ENCODE data around the gene FGF19.

The FGF19 gene

DNA sequence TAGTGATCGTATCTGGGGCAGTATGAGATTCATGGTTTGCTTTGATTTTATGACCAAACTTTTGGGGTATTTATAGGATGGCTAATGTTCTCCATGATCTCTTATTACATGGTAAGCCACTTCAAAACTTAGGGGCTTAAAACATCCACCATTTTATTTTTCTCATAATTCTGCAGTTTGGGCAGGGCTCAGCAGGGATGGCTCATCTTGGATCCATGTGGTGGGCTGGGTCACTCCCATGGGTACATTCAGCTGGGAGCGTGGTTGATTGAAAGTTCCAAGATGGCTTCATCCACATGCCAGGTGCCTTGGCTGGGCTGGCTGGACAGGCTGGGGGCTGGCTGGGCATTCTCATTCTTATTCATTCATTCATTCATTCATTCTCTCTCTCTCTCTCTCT is 30.5 kb upstream of the FGF19 start:
- H3K36me3 ChIP-seq (ENCODE audit: control insufficient read depth, low read depth, low read length) = no peaks in the 10 kb centered on the region
- H3K9me3 ChIP-seq (ENCODE audit: control insufficient read depth, low read depth, low read length) = no peaks in the 10 kb centered on the region
- H3K27ac ChIP-seq (ENCODE audit: low read length) = no peak overlapping the region
- no peaks in the 10 kb centered on the region for H3K27me3 ChIP-seq (ENCODE audit: control insufficient read depth, insufficient read depth, low read length)
- H3K4me1 ChIP-seq (ENCODE audit: control insufficient read depth, low read depth, low read length) = no peaks in the 10 kb centered on the region
- H3K9ac ChIP-seq (ENCODE audit: low read length) = no peak overlapping the region
- H3K4me3 ChIP-seq (ENCODE audit: low read length) = no peak overlapping the region

GRCh38 chr11:69732910-69733309 is 29.1 kb upstream of the FGF19 start:
- Histone ChIP-seq H3K9me3 (ENCODE audit: control insufficient read depth, low read depth, low read length) (no peaks in the 10 kb centered on the region), H3K4me1 (ENCODE audit: control insufficient read depth, low read depth, low read length) (no peaks in the 10 kb centered on the region), H3K4me3 (ENCODE audit: low read length) (no peak overlapping the region), H3K27ac (ENCODE audit: low read length) (no peak overlapping the region), H3K27me3 (ENCODE audit: control insufficient read depth, insufficient read depth, low read length) (no peaks in the 10 kb centered on the region), H3K9ac (ENCODE audit: low read length) (no peak overlapping the region), H3K36me3 (ENCODE audit: control insufficient read depth, low read depth, low read length) (no peaks in the 10 kb centered on the region)

GRCh38 chr11:69731110-69731509 is 27.3 kb upstream of the FGF19 start:
- Histone ChIP-seq H3K4me1 (ENCODE audit: control insufficient read depth, low read depth, low read length) (no peaks in the 10 kb centered on the region), H3K27me3 (ENCODE audit: control insufficient read depth, insufficient read depth, low read length) (no peaks in the 10 kb centered on the region), H3K9me3 (ENCODE audit: control insufficient read depth, low read depth, low read length) (no peaks in the 10 kb centered on the region), H3K4me3 (ENCODE audit: low read length) (no peak overlapping the region), H3K9ac (ENCODE audit: low read length) (no peak overlapping the region), H3K27ac (ENCODE audit: low read length) (no peak overlapping the region), H3K36me3 (ENCODE audit: control insufficient read depth, low read depth, low read length) (no peaks in the 10 kb centered on the region)

DNA sequence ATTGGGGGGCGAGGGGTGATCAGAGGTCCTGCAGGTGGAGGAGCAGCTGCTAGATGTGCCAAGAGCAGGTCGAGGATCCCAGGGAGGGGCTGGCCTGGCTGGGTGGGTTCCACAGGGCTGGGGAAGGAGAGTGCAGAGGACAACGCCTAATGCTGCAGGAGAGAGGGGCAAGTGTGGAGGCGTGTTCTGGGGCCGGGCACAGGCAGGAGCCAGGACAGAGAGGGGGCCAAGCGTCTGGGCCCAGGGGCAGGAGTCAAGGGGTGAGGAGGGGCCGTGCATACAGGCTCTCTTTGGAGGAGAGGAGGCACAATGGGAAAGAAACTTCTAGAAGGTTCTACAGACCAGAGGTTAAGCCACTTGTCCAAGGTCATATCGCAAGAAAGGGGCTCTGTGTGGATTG is 26.7 kb upstream of the FGF19 start:
- Histone ChIP-seq H3K36me3 (ENCODE audit: control insufficient read depth, low read depth, low read length) (no peaks in the 10 kb centered on the region), H3K4me3 (ENCODE audit: low read length) (no peak overlapping the region), H3K27ac (ENCODE audit: low read length) (no peak overlapping the region), H3K27me3 (ENCODE audit: control insufficient read depth, insufficient read depth, low read length) (no peaks in the 10 kb centered on the region), H3K9me3 (ENCODE audit: control insufficient read depth, low read depth, low read length) (no peaks in the 10 kb centered on the region), H3K4me1 (ENCODE audit: control insufficient read depth, low read depth, low read length) (no peaks in the 10 kb centered on the region), H3K9ac (ENCODE audit: low read length) (no peak overlapping the region)

GRCh38 chr11:69729252-69729651 is 25.4 kb upstream of the FGF19 start:
- no peak overlapping the region for H3K4me3 ChIP-seq (ENCODE audit: low read length)
- H3K9ac ChIP-seq (ENCODE audit: low read length) = no peak overlapping the region
- H3K27ac ChIP-seq (ENCODE audit: low read length) = no peak overlapping the region
- H3K36me3 ChIP-seq (ENCODE audit: control insufficient read depth, low read depth, low read length) = no peaks in the 10 kb centered on the region
- no peaks in the 10 kb centered on the region for H3K4me1 ChIP-seq (ENCODE audit: control insufficient read depth, low read depth, low read length)
- H3K27me3 ChIP-seq (ENCODE audit: control insufficient read depth, insufficient read depth, low read length) = no peaks in the 10 kb centered on the region
- H3K9me3 ChIP-seq (ENCODE audit: control insufficient read depth, low read depth, low read length) = no peaks in the 10 kb centered on the region

DNA sequence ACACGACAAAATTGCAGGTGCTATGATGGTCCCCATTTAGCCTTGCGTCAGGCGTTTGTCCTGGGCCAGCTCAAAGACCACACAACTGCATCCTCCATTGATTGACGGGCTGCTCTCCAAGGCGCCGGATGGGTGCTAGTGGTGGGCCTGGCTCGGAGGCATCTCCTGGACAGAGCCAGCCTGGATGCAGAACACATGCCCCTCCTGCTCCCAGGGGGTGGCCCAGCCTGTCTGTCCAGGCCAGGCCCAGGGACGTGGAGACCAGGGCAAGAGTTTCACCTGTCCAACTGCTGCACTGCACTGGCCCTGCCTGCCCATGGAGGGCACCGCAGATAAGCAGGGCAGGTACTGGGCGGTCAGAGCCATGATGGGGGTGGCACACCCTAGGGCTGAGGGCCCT is 23.4 kb upstream of the FGF19 start:
- H3K9me3 ChIP-seq (ENCODE audit: control insufficient read depth, low read depth, low read length) = no peaks in the 10 kb centered on the region
- H3K36me3 ChIP-seq (ENCODE audit: control insufficient read depth, low read depth, low read length) = no peaks in the 10 kb centered on the region
- no peak overlapping the region for H3K27ac ChIP-seq (ENCODE audit: low read length)
- no peak overlapping the region for H3K4me3 ChIP-seq (ENCODE audit: low read length)
- H3K4me1 ChIP-seq (ENCODE audit: control insufficient read depth, low read depth, low read length) = no peaks in the 10 kb centered on the region
- H3K9ac ChIP-seq (ENCODE audit: low read length) = no peak overlapping the region
- H3K27me3 ChIP-seq (ENCODE audit: control insufficient read depth, insufficient read depth, low read length) = no peaks in the 10 kb centered on the region

GRCh38 chr11:69726481-69726880 is 22.7 kb upstream of the FGF19 start:
- Histone ChIP-seq H3K4me1 (ENCODE audit: control insufficient read depth, low read depth, low read length) (no peaks in the 10 kb centered on the region), H3K4me3 (ENCODE audit: low read length) (no peak overlapping the region), H3K27ac (ENCODE audit: low read length) (no peak overlapping the region), H3K9ac (ENCODE audit: low read length) (no peak overlapping the region), H3K27me3 (ENCODE audit: control insufficient read depth, insufficient read depth, low read length) (peaks cover 2% of the 10 kb centered on the region), H3K36me3 (ENCODE audit: control insufficient read depth, low read depth, low read length) (no peaks in the 10 kb centered on the region), H3K9me3 (ENCODE audit: control insufficient read depth, low read depth, low read length) (no peaks in the 10 kb centered on the region)

DNA sequence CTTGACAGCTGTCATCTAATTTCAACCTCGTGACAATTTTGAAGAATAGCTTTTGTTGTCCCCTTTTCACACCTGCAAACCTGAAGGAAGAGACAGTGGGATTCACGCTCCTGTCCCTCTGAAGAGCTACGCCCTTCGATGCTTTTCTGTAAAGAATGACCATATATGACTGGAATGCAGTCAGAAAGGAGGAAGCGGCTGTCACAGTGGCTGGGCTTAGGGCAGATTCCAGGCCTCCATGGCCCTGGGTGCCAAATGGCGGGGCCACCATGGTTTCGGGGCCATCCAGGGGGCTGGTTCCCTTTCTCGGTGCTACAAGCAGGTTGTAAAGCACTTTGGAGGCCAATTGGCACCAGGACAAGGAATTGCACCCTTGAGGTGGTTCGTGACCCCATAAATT is 22.2 kb upstream of the FGF19 start:
- H3K4me3 ChIP-seq (ENCODE audit: low read length) = no peak overlapping the region
- peaks cover 4% of the 10 kb centered on the region for H3K27me3 ChIP-seq (ENCODE audit: control insufficient read depth, insufficient read depth, low read length)
- H3K36me3 ChIP-seq (ENCODE audit: control insufficient read depth, low read depth, low read length) = no peaks in the 10 kb centered on the region
- no peaks in the 10 kb centered on the region for H3K9me3 ChIP-seq (ENCODE audit: control insufficient read depth, low read depth, low read length)
- no peak overlapping the region for H3K9ac ChIP-seq (ENCODE audit: low read length)
- H3K27ac ChIP-seq (ENCODE audit: low read length) = no peak overlapping the region
- H3K4me1 ChIP-seq (ENCODE audit: control insufficient read depth, low read depth, low read length) = no peaks in the 10 kb centered on the region

- H3K4me3 ChIP-seq (ENCODE audit: low read length) = no peak overlapping the region
- no peak overlapping the region for H3K27ac ChIP-seq (ENCODE audit: low read length)
- no peaks in the 10 kb centered on the region for H3K36me3 ChIP-seq (ENCODE audit: control insufficient read depth, low read depth, low read length)
- H3K9ac ChIP-seq (ENCODE audit: low read length) = no peak overlapping the region
- H3K27me3 ChIP-seq (ENCODE audit: control insufficient read depth, insufficient read depth, low read length) = peaks cover 26% of the 10 kb centered on the region
- H3K4me1 ChIP-seq (ENCODE audit: control insufficient read depth, low read depth, low read length) = no peaks in the 10 kb centered on the region
- no peaks in the 10 kb centered on the region for H3K9me3 ChIP-seq (ENCODE audit: control insufficient read depth, low read depth, low read length)
Measured at GRCh38 chr11:69721745-69722144, 17.9 kb upstream of the FGF19 start.

DNA sequence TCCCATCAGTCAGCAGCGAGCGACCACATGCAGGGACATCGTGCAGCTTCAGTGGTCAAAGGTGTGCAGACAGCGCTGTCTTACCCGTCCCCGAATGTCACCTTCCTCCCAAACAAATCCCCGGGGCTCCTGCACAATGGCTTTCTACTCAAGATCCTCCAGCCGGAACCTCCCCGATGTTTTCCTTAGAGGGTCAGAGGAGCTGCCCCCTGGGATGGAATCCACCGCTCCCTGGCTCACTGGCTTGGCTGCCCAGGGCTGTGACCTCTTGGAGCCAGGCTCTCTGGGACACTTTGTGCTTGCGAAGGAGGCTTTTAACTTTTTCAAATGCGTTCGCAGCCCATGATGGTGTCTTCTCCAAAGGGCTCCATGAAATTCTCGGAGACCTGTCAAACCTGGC is 17.3 kb upstream of the FGF19 start:
- no peak overlapping the region for H3K4me3 ChIP-seq (ENCODE audit: low read length)
- peaks cover 26% of the 10 kb centered on the region for H3K27me3 ChIP-seq (ENCODE audit: control insufficient read depth, insufficient read depth, low read length)

DNA sequence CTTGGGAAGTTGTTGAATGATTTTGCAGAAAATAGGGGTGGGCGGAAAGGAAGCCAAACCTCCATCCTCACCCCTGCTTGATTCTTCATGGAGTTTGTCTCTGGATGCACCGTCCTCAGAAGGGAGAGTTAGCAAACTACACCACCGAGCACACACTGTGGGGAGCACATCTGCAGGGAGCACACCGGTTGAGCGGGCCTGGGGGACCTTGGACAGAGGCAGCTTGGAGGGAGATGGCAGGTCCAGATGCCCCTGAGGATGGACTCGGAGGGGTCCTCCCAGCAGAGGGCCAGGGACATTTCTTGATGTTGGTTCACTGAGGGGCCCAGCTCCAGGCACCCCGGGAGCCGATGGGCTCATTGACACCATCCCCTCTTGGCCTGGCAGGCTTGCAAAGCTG is 15.1 kb upstream of the FGF19 start:
- H3K27ac ChIP-seq (ENCODE audit: low read length) = no peak overlapping the region
- no peaks in the 10 kb centered on the region for H3K9me3 ChIP-seq (ENCODE audit: control insufficient read depth, low read depth, low read length)
- no peaks in the 10 kb centered on the region for H3K36me3 ChIP-seq (ENCODE audit: control insufficient read depth, low read depth, low read length)
- H3K4me1 ChIP-seq (ENCODE audit: control insufficient read depth, low read depth, low read length) = no peaks in the 10 kb centered on the region
- no peak overlapping the region for H3K4me3 ChIP-seq (ENCODE audit: low read length)
- H3K9ac ChIP-seq (ENCODE audit: low read length) = no peak overlapping the region
- peaks cover 26% of the 10 kb centered on the region for H3K27me3 ChIP-seq (ENCODE audit: control insufficient read depth, insufficient read depth, low read length)

More for the DNA sequence above, 17.3 kb upstream of the FGF19 start:
- no peaks in the 10 kb centered on the region for H3K36me3 ChIP-seq (ENCODE audit: control insufficient read depth, low read depth, low read length)
- no peaks in the 10 kb centered on the region for H3K4me1 ChIP-seq (ENCODE audit: control insufficient read depth, low read depth, low read length)
- no peak overlapping the region for H3K27ac ChIP-seq (ENCODE audit: low read length)
- no peaks in the 10 kb centered on the region for H3K9me3 ChIP-seq (ENCODE audit: control insufficient read depth, low read depth, low read length)
- no peak overlapping the region for H3K9ac ChIP-seq (ENCODE audit: low read length)

DNA sequence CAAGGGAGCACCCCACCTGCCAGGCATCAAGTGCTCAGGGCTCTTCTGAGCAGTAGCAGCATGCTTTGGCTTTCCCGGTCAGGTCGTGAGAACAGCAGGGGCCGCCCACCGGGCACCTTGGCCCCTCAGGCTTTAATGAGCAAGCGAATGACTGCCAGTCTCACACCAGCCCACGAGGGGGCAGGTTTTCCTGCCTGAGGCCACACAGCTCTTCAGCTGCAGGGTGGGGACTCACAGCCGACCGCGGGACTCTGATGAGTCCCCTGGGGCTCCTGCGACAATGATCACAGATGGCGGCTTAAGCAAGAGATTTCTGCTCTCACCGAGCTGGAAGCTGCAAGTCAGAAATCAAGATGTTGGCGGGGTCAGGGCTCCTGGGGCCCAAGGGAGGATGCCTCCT is 14.3 kb upstream of the FGF19 start:
- Histone ChIP-seq H3K36me3 (ENCODE audit: control insufficient read depth, low read depth, low read length) (no peaks in the 10 kb centered on the region), H3K9me3 (ENCODE audit: control insufficient read depth, low read depth, low read length) (no peaks in the 10 kb centered on the region), H3K27me3 (ENCODE audit: control insufficient read depth, insufficient read depth, low read length) (peaks cover 26% of the 10 kb centered on the region), H3K27ac (ENCODE audit: low read length) (no peak overlapping the region), H3K9ac (ENCODE audit: low read length) (no peak overlapping the region), H3K4me1 (ENCODE audit: control insufficient read depth, low read depth, low read length) (no peaks in the 10 kb centered on the region), H3K4me3 (ENCODE audit: low read length) (no peak overlapping the region)

Data from iPS-18a (cell line).